Activated T-helper 9 cell treated with anti-CD3 and anti-CD28 coated beads, Interleukin-2, amount 50 U/mL, for 16 hours (primary cell): ENCODE measurements around the gene TECTA.
"Not testable (repeated sequence)": the region's sequence is repeated elsewhere in the genome, so short reads cannot be mapped to it uniquely, and the experiment has no call there.

Source experiments
- DNase-seq: peaks from one replicate; pipeline ENCODE4 v3.0.0-alpha.2; 2020; ENCODE audit warnings: low read depth

Gene TECTA

DNA sequence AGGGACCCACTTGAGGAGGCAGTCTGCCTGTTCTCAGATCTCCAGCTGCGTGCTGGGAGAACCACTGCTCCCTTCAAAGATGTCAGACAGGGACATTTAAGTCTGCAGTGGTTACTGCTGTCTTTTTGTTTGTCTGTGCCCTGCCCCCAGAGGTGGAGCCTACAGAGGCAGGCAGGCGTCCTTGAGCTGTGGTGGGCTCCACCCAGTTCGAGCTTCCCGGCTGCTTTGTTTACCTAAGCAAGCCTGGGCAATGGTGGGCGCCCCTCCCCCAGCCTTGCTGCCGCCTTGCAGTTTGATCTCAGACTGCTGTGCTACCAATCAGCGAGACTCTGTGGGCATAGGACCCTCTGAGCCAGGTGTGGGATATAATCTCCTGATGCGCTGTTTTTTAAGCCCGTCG, 76.6 kb downstream of the TECTA start:
- not testable (repeated sequence) for DNase-seq

GRCh38 chr11:121179306-121179705, 78.3 kb downstream of the TECTA start:
- DNase-seq, result no peak

DNA sequence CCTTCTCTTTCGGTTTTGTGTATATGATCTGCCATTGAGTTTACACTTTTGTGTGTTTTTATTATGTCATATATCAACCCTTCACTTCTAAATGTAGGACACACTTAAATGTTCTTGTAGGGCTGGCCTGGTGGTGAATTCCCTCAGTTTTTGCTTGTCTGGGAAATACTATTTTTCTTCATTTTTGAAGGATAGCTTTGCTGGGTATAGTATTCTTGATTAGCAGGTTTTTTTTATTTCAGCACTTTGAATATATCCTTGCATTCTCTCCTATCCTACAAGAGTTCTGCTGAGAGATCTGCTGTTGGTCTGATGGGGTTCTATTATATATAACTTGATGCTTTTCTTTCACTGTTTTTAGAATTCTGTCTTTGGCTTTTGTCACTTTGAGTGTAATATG, 79.1 kb downstream of the TECTA start:
- no peak for DNase-seq

GRCh38 chr11:121188776-121189175, 87.7 kb downstream of the TECTA start:
- no peak for DNase-seq

DNA sequence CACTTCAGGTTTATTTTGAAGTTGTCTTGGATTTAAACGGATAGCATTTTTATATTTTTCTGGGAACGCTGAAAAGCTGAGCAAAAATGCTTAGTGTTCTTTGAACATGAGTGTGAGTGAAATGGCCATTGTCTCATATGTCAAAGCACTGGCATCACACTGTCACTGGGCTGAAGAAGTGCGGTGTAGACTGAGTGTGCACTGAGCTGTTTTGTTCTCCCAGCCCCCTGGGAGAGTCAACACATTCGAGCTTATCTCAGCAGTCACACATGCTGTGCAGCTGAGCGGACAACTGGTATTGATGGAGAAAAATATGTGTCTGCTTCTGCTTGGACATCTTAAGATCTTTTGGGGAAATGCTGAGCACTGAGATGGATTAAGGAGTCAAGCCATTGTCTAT, 90.8 kb downstream of the TECTA start:
- DNase-seq, result no peak

DNA sequence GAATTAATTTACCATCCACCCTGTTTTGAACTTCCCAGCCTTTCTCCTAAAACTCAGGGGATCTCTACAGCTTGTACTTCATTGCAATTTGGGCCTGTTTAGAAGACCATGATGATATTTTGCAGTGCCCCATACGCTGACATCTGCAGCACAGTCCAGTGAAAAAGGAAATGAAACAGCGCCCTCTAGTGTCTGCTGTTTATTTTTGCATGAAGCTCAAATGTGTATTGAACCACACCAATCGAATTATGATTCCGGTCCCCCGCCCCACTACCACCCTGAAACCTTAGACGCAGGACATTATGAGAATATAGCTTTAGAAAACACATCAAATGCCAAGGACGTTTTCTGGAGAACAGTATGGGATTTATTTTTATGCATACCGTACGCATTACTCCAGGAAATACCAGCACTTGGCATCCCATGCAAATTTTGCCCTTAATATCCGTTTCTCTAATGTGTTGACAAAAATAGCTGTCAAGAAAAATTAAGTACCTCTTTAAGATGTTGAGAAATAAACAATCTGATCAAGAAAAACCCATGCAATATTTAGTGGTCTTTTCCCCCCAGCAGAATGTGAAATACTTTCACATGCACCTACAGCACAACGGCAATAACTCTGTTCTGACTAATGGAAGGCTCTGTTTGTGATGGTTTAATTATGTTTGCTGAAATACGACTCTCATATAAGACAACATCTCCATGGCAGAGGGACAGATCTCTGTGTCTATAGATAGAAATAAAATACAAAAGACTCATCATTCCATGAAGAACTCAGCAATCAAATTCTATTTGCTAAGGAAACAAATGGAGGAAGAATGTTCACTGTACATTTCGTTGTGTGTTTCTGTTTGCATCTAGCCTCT, 93.9 kb downstream of the TECTA start:
- peak; percentile 5 for DNase-seq

DNA sequence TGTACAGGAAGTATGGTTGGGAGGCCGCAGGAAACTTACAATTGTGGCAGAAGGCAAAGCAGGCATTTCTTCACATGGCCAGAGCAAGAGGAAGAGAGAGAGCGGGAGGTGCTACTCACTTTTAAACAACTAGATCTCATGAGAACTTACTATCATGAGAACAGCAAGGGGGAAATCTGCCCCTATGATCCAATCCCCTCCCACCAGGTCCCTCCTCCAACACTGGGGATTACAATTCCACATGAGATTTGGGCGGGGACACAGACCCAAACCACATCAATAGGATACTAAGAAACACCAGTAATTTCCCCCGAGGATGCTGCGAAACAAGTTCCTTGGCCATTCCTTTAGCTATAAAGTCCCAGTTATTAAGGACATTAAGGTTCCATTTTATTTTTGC, 97.4 kb downstream of the TECTA start:
- no peak for DNase-seq

GRCh38 chr11:121199516-121199915, 98.5 kb downstream of the TECTA start:
- no peak for DNase-seq

DNA sequence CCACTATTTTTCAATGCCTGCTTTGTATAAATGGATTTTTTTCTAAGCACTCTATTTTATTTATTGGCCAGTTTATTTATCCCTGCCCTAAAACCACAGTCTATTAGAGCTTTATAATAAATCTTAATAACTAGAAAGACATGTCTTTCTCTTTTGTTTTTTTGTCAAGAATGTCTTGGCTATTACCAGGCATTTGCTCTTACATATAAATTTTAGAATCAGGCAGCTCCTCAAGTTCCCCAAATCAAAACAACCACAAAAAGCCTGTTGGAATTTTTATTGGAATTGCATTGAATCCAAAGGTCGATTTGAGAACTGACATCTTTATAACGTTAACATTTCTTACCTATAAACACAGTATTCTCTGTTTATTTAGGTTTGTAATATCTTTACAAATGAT, 105.8 kb downstream of the TECTA start:
- DNase-seq, result no peak

GRCh38 chr11:121207485-121208115, 106.6 kb downstream of the TECTA start:
- DNase-seq, result no peak

- DNase-seq, result no peak
Measured at GRCh38 chr11:121210445-121211080, 109.5 kb downstream of the TECTA start.

GRCh38 chr11:121211626-121212025, 110.6 kb downstream of the TECTA start:
- DNase-seq, result no peak

DNA sequence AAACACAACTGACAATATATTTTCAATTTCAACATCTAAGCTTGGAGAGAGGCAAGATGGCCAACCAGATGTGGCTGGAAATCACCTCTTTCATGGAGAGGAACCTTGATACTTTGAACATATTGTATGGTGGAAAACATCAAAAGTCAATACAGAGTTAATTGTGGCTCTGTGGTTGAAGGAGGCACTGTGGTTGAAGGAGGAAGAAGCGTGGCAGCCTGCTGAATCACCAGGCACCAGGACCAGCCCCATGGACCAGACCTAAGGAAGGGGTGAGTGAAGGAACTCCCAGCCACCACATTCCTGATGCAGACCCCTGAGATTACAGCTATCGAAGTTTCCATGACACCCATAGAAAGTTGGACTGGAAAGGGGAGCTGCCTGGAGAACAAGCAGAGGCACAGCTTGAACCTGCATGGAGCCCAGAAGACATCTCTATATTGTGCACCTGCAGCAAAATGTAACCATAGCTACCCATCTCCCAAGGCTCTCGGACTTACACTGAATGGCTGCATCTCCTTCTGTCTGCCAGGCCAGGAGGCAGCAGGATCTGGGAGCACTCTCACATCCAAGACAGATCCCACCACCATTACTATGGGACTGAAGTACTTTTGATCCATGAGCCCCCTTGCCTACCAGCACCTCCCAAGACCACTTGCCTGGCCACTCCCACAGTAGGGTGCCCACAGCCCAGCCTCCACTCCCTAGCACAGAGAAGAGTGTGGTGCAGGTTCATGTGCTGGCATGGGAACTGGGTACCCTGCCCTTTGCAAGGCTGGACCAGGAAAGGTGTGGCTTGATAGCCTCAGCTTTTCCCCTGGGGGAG, 111.7 kb downstream of the TECTA start:
- DNase-seq, result no peak

DNA sequence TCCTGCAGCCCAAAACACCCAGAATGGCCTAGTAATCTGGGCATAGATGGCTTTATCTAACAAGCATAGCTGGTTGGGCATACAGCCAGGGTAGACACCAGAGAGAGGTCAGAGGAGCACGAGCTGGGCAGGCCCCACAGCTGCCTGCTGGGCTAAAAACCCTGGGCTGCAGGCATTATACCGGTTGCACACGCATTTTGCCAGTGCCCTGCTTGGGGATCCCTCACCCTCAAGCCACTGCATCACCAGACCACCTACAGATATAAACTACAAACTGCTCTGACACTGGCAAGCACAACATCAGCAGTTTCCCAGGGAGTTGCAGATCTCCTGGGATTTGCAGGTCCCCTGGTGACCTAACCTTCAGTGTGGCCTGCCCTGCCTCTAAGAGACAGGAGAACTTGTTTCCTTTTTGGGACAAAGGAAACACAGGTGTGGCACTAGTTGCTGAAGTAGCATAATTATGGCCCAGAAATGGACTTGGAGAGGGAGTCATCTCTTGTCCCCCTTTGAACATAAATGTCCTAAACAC, 112.4 kb downstream of the TECTA start:
- DNase-seq, result no peak

GRCh38 chr11:121214861-121215260, 113.8 kb downstream of the TECTA start:
- no peak for DNase-seq

DNA sequence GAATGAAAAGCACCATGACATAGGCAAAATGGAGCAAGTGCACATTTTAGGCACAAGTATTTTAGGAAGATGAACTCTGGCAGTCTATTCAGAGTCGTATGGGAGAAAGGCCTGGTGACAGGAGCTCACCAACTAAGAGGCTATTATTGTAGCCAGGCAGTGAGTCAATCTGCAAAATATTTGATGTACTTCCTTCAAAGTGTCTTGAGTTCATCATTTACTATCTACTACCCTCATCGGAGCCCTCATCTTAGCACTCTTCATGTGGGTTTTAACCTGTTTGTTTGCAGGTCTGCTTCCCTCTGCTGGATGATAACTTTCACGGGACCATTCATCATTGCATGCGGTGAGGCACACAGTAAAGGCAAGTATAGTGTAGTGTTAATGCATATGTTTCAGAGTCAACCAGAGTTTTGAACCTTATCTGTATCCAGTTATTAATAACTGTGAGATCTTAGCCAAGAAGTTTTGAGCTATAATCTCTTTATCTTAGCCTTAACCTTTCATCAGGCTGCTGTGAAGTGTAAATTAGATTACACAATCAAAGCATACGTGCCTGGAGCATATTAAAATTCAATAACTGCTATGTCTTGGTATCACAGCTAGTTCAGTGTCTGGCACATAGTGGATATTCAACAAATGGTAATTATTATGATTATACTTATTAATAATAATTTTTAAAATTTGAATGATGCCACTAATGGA, 120.6 kb downstream of the TECTA start:
- DNase-seq, result no peak

- DNase-seq, result no peak
Measured at GRCh38 chr11:121223161-121223560, 122.1 kb downstream of the TECTA start.

GRCh38 chr11:121225382-121225781, 124.3 kb downstream of the TECTA start:
- DNase-seq, result no peak

GRCh38 chr11:121226415-121227263, 125.6 kb downstream of the TECTA start:
- no peak for DNase-seq

DNA sequence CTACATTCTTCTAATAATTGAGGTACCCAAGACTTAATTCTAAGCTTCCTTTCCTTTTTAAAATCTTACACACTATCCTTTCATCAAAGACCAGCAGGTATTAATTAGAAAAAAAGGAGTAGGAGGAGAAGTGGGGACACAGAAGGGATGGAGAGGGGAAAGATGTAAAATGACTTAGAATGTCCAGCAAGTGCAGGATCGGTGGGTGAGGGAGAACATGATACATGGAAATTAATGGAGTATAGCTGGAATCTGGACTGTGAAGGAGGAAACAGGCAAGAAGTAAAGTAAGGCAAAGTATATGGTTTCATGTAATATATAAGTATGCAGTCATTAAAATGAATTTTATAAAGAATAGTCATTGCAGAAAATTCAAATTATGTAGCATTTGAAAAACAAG, 127.8 kb downstream of the TECTA start:
- no peak for DNase-seq
